ENCODE results near the gene FABP7.
"Not testable (repeated sequence)": the region's sequence is repeated elsewhere in the genome, so short reads cannot be mapped to it uniquely, and the experiment has no call there.

FABP7 gene

GRCh38 chr6:122779667-122780066 lies at the start of gene FABP7:
TSS of gene FABP7 (plus strand) at chr6:122779716. CDS start at chr6:122779795, 79 bp downstream.
- DNase-seq, result no peak

GRCh38 chr6:122730334-122730733 lies 49.2 kb upstream of the FABP7 start:
- no peak for DNase-seq

- DNase-seq, result peak; percentile 81
Observed at GRCh38 chr6:122730775-122731386, 48.6 kb upstream of the FABP7 start.

GRCh38 chr6:122733259-122733658 lies 46.3 kb upstream of the FABP7 start:
- DNase-seq, result no peak

GRCh38 chr6:122734529-122735395 lies 44.8 kb upstream of the FABP7 start:
- no peak for DNase-seq

GRCh38 chr6:122735582-122735981 lies 43.9 kb upstream of the FABP7 start:
- no peak for DNase-seq

- DNase-seq, result no peak
Observed at GRCh38 chr6:122736163-122736562, 43.4 kb upstream of the FABP7 start.

- DNase-seq, result no peak
Observed at GRCh38 chr6:122736616-122737015, 42.9 kb upstream of the FABP7 start.

- DNase-seq, result no peak
Observed at GRCh38 chr6:122740091-122740490, 39.4 kb upstream of the FABP7 start.

- DNase-seq, result no peak
Observed at GRCh38 chr6:122740936-122741335, 38.6 kb upstream of the FABP7 start.

GRCh38 chr6:122744247-122744646 lies 35.3 kb upstream of the FABP7 start:
- not testable (repeated sequence) for DNase-seq

- DNase-seq, result not testable (repeated sequence)
Observed at GRCh38 chr6:122744856-122745255, 34.7 kb upstream of the FABP7 start.

- DNase-seq, result no peak
Observed at GRCh38 chr6:122746688-122747087, 32.8 kb upstream of the FABP7 start.

- DNase-seq, result no peak
Observed at GRCh38 chr6:122747573-122747972, 31.9 kb upstream of the FABP7 start.

- DNase-seq, result not testable (repeated sequence)
Observed at GRCh38 chr6:122748945-122749344, 30.6 kb upstream of the FABP7 start.

- DNase-seq, result no peak
Observed at GRCh38 chr6:122749451-122750050, 30.0 kb upstream of the FABP7 start.

- no peak for DNase-seq
Observed at GRCh38 chr6:122751326-122751725, 28.2 kb upstream of the FABP7 start.

- DNase-seq, result no peak
Observed at GRCh38 chr6:122752459-122752858, 27.1 kb upstream of the FABP7 start.

GRCh38 chr6:122753000-122753687 lies 26.4 kb upstream of the FABP7 start:
- no peak for DNase-seq

GRCh38 chr6:122753688-122754056 lies 25.8 kb upstream of the FABP7 start:
- no peak for DNase-seq

- DNase-seq, result no peak
Observed at GRCh38 chr6:122754191-122754731, 25.3 kb upstream of the FABP7 start.

- no peak for DNase-seq
Observed at GRCh38 chr6:122755901-122756300, 23.6 kb upstream of the FABP7 start.

- no peak for DNase-seq
Observed at GRCh38 chr6:122758927-122759334, 20.6 kb upstream of the FABP7 start.
